Fibroblast of peridontal ligament (primary cell): ENCODE results near the gene BRD4.

ENCODE experiments used
- DNase-seq: peaks from one replicate; pipeline ENCODE4 v3.0.0-alpha.2; 2010; ENCODE audit errors: extremely low read depth

The BRD4 gene

DNA sequence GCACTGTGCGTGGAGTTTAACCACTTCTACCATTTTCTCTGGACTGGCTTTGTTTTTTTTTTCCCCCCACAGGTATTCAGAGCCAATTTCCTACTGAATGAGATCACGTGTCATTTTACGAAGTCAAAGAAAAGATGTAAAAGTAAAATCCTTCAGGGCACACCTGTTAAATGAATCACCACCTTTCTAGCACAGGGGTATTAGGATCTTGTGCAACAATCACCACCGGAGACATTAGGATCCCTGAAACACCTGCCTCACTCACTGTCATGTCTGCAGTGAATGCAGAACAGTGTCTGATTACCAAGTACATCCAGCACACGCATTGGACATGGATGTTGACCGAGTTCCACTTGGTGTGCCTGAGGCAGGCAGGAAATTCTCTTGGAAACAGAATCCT, 17.2 kb downstream of the BRD4 start:
- no peak for DNase-seq

GRCh38 chr19:15313649-15314279, 18.6 kb downstream of the BRD4 start:
- no peak for DNase-seq

GRCh38 chr19:15307169-15307568, 25.2 kb downstream of the BRD4 start:
- DNase-seq: no peak

DNA sequence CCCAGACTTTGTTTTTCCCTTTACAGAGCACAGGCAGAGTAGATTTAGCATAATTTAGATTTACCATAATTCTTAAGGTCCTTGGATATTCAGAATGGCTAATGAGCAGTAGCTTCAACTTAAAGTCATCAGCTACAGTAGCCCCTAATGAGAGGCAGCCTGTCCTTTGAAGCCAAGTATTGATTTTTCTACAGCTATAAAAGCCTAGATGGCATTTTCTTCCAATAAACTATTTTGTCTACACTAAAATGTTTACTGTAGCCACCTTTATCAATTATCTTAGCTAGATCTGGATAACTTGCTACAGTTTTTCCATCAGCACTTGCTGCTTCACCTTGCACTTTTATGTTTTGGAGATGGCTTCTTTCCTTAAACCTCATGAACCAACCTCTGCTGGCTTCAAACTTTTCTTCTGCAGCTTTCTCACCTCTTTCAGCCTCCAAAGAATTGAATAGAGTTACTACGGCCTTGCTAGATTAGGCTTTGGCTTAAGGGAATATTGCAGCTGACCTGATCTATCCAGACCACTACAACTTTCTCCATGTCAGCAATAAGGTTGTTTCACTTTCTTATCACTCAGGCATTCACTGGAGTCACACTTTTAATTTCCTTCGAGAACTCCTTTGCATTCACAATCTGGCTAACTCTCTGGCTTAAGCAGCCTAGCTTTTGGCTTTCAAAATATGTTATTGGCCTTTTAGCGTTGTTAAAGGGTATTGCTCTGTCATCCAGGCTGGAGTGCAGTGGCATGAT, 26.6 kb downstream of the BRD4 start:
- DNase-seq: no peak

DNA sequence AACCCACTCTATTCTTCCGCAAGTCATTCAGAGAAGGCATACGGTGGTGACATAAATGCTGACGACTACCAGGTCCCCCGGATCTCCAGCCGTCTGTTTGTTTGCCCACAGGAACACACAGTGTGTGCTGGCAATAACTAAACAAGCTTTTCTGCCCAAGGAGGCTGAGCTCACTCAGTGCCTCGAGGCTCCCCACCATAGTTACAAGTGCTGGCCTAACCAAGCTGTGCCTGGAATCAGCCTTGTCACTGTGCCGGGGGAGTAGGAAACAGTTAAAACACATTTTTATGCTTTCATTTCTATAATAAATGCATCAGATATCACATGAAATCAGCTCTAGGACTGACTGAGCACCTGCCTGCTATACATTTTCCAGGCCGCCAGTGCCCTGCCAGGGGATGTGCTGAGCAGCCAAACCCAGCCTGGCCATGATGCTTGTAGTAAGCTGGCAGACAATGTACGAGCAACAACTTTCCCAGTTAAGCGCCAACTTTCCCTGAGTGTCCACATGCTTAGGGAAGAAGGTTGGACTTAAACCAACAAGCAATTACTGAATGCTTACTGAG, 28.1 kb downstream of the BRD4 start:
- DNase-seq: no peak

DNA sequence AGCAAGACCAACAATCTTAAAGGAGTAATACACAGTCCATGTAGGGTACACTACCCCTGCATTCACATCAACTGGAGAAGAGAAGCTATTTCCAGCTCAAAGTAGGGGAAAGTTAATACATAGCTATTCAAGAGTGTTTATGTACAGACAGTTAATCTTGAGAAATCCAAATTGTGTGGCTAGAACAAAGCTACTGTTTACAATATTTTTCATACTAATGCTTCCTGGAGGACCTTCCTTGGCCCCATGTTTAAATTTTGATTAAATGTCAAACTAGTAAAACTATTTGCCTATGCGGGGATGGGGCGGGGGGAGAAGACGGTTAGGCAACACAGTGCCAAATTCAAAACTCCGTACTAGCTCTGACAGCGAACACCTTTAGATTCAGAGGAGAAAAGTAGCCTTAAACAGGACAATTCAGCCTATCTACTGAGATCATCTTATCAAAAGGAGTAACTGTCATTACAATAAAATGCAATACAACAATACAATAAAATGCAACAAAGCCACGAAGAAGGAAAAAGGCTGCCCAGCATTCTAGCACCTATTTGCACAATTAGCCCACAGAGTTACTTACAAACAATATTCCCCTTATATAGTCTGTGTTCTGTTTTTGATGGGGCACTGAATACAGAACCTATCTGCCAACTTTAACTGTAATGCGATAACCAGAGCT, 29.1 kb downstream of the BRD4 start:
- DNase-seq: peak; percentile 66

DNA sequence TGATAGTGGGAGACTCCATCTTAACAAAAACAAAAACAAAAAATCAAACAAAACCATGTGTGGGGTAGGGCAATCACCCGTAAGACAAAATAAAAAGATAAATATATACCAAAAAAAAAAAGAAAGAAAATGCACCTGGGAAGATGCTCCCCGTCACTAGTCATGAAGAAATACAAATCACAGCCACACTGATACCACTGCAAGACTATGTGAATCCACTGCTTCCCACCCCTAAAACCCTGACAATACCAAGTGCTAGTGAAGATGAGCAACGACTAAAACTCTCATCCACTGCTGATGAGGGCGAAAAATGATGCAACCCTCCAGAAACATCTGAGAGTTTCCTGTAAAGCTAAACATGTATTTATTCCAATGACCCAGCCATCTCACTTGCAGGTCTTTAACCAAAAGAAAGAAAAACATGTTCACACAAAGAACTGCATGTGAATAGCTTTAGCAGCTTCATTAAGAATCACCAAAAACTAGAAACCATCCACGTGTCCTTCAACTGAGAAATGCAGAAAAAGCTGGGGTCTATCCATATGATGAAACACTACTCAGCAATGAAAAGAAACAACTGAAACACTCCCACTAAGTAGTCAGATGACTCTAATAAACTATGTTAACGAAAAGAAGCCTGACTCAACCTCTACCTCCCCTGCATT, 31.7 kb downstream of the BRD4 start:
- peak; percentile 76 for DNase-seq

GRCh38 chr19:15299568-15300409, 32.5 kb downstream of the BRD4 start:
- peak; percentile 69 for DNase-seq

GRCh38 chr19:15298847-15299567, 33.3 kb downstream of the BRD4 start:
- no peak for DNase-seq

DNA sequence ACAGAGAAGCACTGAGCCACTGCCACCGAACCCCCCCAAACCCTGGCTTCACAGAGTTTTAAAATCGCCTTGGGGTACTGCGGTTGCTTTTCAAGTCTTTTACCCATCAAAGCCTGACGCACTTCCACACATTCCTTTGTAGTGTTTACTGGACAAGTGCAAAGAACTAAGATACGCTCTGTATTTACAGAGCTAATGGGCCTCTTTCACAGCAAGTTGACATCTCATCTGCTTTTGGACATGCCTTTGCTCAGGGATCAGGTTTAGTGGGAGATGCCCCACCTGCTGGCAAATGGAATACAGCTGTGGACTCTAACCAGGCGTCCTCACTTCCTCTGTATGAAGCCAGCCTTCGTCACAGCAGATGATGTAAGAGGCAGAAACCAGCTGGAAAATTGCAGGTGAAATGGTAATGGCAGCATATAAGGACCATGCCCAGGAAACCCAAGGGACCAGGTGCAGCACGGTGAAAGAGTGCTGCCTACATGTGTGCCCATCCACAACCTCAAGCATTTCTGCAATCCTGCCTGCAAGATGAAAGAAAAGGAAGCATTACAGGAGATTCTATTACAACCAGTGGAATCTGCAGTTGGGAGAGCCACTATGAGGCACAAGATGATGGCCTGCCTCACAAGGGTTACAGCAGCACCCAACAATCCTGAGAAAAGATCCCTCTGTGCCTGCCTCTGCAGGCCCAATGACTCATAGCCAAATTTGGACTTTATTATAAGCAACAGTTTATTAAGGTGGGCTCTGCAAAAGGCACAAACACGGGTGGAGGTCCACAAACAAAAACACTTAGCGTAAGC, 34.7 kb downstream of the BRD4 start:
- DNase-seq: peak; percentile 64

- DNase-seq: no peak
Observed at GRCh38 chr19:15296841-15297415, 35.4 kb downstream of the BRD4 start.

GRCh38 chr19:15296353-15296752, 36.0 kb downstream of the BRD4 start:
- DNase-seq: no peak

DNA sequence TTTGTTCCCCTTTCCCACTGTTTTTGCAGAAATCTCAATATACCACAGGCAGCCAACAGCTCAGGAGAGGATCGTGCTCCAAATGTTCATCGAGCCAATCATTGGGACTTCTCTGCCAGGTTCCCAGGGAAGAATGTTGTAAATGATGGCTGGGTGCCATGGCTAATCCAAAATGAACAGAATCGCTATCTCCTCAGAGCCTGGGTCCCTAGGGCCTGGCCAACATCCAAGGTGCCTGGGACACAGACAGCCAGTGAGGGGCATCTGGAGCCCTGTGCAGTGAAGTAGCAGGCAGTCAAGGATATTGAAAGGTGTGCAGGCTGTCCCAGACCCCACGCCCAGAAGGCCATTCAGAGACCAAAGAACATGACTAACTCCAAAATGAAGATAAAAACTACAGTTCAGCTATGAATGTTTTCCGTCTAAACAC, 37.8 kb downstream of the BRD4 start:
- DNase-seq: no peak

DNA sequence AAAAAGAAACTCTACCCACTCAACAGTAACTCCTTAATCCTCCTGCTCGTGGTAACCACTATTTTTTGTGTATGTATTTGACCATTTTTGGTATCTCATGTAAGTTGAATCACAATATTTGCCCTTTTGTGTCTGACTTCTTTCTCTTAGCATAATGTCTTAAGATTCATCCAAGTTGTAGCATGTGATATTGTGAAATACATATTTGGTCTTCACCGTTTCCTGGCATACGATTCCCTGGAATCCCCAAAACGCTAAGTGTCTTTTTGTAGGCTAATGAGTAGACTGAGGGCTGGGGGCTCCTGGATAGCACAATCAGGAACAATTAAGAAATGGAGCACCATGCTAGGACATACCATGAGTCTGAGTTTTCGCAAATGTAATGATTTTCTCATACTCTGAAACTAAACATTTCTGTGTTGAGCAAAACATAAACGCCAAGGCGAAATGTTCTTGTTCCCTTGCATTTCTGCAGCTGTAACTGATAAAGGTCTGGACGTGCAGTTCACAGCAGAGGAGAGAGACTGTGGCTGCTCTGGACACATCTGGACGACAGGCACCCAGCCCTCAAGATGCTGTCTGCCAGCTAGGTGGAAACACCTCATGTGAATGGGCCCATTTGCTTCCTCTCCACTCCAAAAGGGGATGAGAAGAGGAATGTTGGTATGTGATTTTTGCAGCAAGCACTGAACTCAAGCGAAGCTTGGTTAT, 38.4 kb downstream of the BRD4 start:
- DNase-seq: peak; percentile 67

DNA sequence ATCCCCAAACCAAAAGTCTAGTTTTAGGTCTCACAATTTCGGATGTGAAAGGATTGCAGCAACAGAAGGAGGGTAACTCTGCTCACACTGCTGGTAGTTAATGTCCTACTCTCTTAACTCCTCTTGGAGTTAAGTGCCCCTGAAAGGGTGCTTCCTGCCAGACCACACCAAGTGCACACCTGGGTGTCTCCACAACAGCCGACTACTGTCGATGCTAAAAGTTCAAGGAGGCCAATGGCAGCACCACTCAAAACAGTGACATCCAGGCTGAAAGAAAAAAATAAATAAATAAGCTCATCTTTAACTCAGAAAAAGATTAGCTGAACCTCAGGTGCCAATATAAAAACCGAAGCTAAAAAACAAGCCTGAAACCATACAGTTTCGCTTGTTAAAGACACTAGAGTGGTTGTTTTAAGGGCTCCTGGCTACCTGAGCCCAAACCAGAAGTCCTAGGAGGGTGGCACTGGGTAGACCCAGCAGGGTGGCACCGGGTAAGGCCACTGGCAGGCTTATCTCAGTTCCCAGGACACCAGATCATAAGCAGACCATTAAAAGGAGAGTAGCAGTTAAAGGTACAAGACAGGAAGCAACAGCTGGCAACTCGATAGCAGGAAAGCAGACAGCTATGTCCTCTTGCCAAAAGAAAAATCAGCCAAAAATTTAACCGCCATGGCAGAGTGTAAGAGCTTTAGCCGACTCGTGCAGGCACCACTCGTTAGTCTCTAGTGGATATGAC, 39.3 kb downstream of the BRD4 start:
- DNase-seq: no peak

DNA sequence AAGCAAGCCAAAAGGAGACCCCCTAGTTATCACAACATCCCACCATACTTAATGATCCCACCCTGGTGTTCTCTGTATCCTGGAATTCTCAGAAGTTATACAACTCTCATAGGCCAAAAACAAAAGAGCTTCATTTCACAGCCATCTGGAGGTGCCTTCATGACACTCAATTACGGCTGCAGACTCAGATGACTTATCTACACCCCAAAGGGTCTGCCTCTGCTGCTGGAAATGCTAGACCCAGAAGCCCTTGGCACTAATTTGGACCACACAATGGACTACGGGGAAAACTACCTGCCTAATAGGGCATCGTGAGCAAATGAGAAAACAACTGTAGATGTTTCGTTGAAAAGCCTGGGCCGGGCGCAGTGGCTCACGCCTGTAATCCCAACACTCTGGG, 40.2 kb downstream of the BRD4 start:
- DNase-seq: no peak

GRCh38 chr19:15291548-15292021, 40.8 kb downstream of the BRD4 start:
- DNase-seq: peak; percentile 38

DNA sequence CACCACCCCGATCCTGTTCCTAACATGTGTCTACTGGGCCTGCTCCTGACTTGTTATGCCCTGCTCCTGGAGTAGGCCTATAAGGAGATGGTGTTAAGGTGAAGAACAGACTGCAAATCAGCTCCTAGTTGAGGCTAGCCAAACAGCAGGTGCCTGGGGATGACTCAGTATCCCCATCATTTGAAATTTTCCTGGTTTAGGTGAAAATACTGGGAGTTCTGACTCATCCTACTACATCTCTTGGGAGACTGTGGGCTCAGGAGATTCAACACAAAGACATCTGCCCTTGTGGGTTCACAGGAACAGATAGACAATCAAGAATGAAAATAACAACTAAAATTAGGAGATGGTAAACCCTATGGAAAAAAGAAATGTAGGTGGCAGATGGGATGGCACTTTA, 41.2 kb downstream of the BRD4 start:
- no peak for DNase-seq
